K562 (cell line): ENCODE data around the gene FOXN3. TPM values are rescaled to one million over a fixed set of nuclear protein-coding genes. Genes with fewer than 3 reads are reported as not detected.

Experiments
- ATAC-seq: fragments of 200-7000 bp; cut with Tn5 transposase; 3 replicates; pipeline ENCODE4 v1.9.1; 2020; ENCODE audit warnings: moderate library complexity
- BruUV-seq: library from RNA; stranded (reverse); fragments of 400-500 nt; replicated peaks from 2 replicates; lab custom pipeline; 2021; lab: Mats Ljungman, UMichigan
- CTCF ChIA-PET: fragments of 300-600 bp; formaldehyde crosslinking; extraction: SDS; loops from one replicate; lab custom pipeline; 2021; ENCODE audit warnings: low intra/inter-chr PET ratio; lab: Yijun Ruan, JAX
- POLR2A ChIA-PET: fragments of 300-600, 350-650 bp; sonication (Branson Sonifier 250); formaldehyde crosslinking; extraction: SDS; loops from one replicate; lab custom pipeline; 2021; ENCODE audit warnings: antibody characterized with exemption, inconsistent platforms; lab: Yijun Ruan, JAX
- DNase-seq, 4 experiments: peaks; one replicate each; pipeline versions ENCODE4 v3.0.0 to v3.0.0-alpha.2; 2011 to 2018; ENCODE audit warnings: low spot score in 3 of 4, mixed read lengths in 3 of 4; ENCODE audit errors: extremely low read depth in 1 of 4
- FAIRE-seq: peaks from 2 replicates; lab custom pipeline; 2011; peaks lifted over from hg19 to GRCh38; lab: Jason Lieb, UNC
- H2AFZ ChIP-seq: 2 replicates; pipeline ENCODE4 v1.6.0; 2011; ENCODE audit warnings: low read depth, low read length, control low read depth, inconsistent platforms
- H3K27ac ChIP-seq: fragments of 200-600 bp; 3 replicates; pipeline ENCODE4 v1.8.0; 2011; ENCODE audit warnings: low read depth, mild to moderate bottlenecking, control low read depth, inconsistent platforms, low read length, moderate library complexity, mixed read lengths; ENCODE audit errors: extremely low read depth
- H3K27me3 ChIP-seq, 2 experiments: fragments of 300-600 bp in 1 of 2; 2 replicates in 1 of 2; 3 replicates in 1 of 2; pipeline versions ENCODE4 v1.6.0 to v1.8.0; 2011; ENCODE audit warnings: inconsistent platforms in 2 of 2, low read length in 2 of 2, mild to moderate bottlenecking in 1 of 2, mixed read lengths in 1 of 2, moderate library complexity in 1 of 2; ENCODE audit not compliant: control insufficient read depth in 2 of 2, insufficient read depth in 2 of 2
- H3K36me3 ChIP-seq: fragments of 300-600 bp; 3 replicates; pipeline ENCODE4 v1.8.0; 2011; ENCODE audit warnings: mild to moderate bottlenecking, low read length, inconsistent platforms; ENCODE audit not compliant: control insufficient read depth, insufficient read depth
- H3K4me1 ChIP-seq, 2 experiments: fragments of 200-600 bp in 1 of 2; replicated peaks in 1 of 2; 2 replicates in 1 of 2; 3 replicates in 1 of 2; pipeline versions ENCODE4 v1.5.1 to v1.8.0; 2011; ENCODE audit warnings: inconsistent platforms in 2 of 2, low read length in 2 of 2, mild to moderate bottlenecking in 1 of 2, mixed read lengths in 1 of 2, moderate library complexity in 1 of 2; ENCODE audit not compliant: control insufficient read depth in 2 of 2, insufficient read depth in 2 of 2
- H3K4me2 ChIP-seq: 2 replicates; pipeline ENCODE4 v1.6.1; 2011; ENCODE audit warnings: low read length, control low read depth, inconsistent platforms, mixed read lengths; ENCODE audit not compliant: insufficient read depth
- H3K4me3 ChIP-seq: fragments of 200-600 bp; sonication (generic), shearing (Covaris generic); 2 replicates; pipeline ENCODE4 v1.5.1; 2016; ENCODE audit warnings: control low read depth, inconsistent platforms
- H3K79me2 ChIP-seq: fragments of 200-600 bp; 3 replicates; pipeline ENCODE4 v1.8.0; 2011; ENCODE audit warnings: low read length, inconsistent platforms; ENCODE audit not compliant: control insufficient read depth, insufficient read depth
- H3K9ac ChIP-seq, 2 experiments: 2 replicates each; pipeline versions ENCODE4 v1.6.0 to v1.6.1; 2011; ENCODE audit warnings: low read depth in 2 of 2, low read length in 2 of 2, control low read depth in 1 of 2, inconsistent platforms in 1 of 2, mild to moderate bottlenecking in 1 of 2, mixed read lengths in 1 of 2; ENCODE audit not compliant: insufficient read depth in 1 of 2
- H3K9me1 ChIP-seq: one replicate; pipeline ENCODE4 v1.6.0; 2011; ENCODE audit warnings: inconsistent platforms, mild to moderate bottlenecking, low read length, moderate library complexity; ENCODE audit not compliant: control insufficient read depth, insufficient read depth
- H3K9me3 ChIP-seq: replicated peaks from 2 replicates; pipeline ENCODE4 v1.5.1; 2011; ENCODE audit warnings: low read depth, low read length, inconsistent platforms; ENCODE audit not compliant: control insufficient read depth, insufficient read depth
- H4K20me1 ChIP-seq: replicated peaks from 2 replicates; pipeline ENCODE4 v1.6.1; 2011; ENCODE audit warnings: low read length, inconsistent platforms, mixed read lengths; ENCODE audit not compliant: control insufficient read depth, insufficient read depth
- KDM1A ChIP-seq, 2 experiments: fragments of 450-650 bp; IDR thresholded peaks; 2 replicates each; pipeline ENCODE4 v1.6.1; 2016; ENCODE audit warnings: mild to moderate bottlenecking in 2 of 2
- MEF2D ChIP-seq: conservative IDR thresholded peaks from 2 replicates; pipeline ENCODE4 v1.6.1; 2016; ENCODE audit warnings: low read depth, missing genetic modification characterization, missing compliant biosample characterization
- NR0B1 ChIP-seq: fragments of 450-650 bp; IDR thresholded peaks from one replicate; pipeline ENCODE4 v1.6.1; 2018; ENCODE audit warnings: mild to moderate bottlenecking, moderate library complexity; ENCODE audit not compliant: partially characterized antibody
- TEAD2 ChIP-seq: fragments of 450-650 bp; IDR thresholded peaks from 2 replicates; pipeline ENCODE4 v1.6.1; 2016; ENCODE audit warnings: missing genetic modification characterization, control low read depth, missing compliant biosample characterization
- TGIF2 ChIP-seq: sonication (generic); formaldehyde crosslinking; IDR thresholded peaks from 2 replicates; pipeline ENCODE4 v1.8.1; 2022; ENCODE audit warnings: mild to moderate bottlenecking, missing genetic modification reagents, moderate library complexity
- ZNF133 ChIP-seq: fragments of 250-450 bp; sonication (Bioruptor Pico); IDR thresholded peaks from 2 replicates; pipeline ENCODE4 v1.4.0; 2020; ENCODE audit warnings: mild to moderate bottlenecking
- WGBS: fragments of 100-300 bp; shearing (Covaris generic); methylation state at CpG from one replicate; pipeline ENCODE4 v1.1.6; 2016; ENCODE audit warnings: low coverage, mixed read lengths; ENCODE audit not compliant: insufficient coverage; ENCODE audit errors: missing lambda C conversion rate; 5-methylcytosine and 5-hydroxymethylcytosine counted together
- in situ Hi-C: fragments of 300-500 bp; cut with MboI; formaldehyde crosslinking; loops from 4 replicates; pipeline ENCODE4 v1.15.0; 2018; ENCODE audit warnings: inconsistent platforms, mixed read lengths
- intact Hi-C: fragments of 100-400 bp; cut with micrococcal nuclease; formaldehyde crosslinking; loops from 2 replicates; pipeline ENCODE4 v1.14.2; 2022
- polyA plus RNA-seq, 8 experiments: library from polyadenylated mRNA; depleted of rRNA in 4 of 8; stranded (reverse) in 5 of 8; unstranded in 3 of 8; fragments of >200 nt; fragmentation: Nextera tagmentation in 2 of 8; fragmentation: Illumina TruSeq in 1 of 8; extraction: Ambion mirVana in 2 of 8; extraction: Trizol in 1 of 8; gene quantifications; 2 replicates each; pipeline versions ENCODE4 v1.2.1 to v1.2.3, GENCODE V29; 2011 to 2014; ENCODE audit warnings: inconsistent platforms in 1 of 8, missing spikeins in 1 of 8
- total RNA-seq, 7 experiments: library from RNA; depleted of rRNA in 6 of 7; stranded (reverse); fragments of >200 nt in 6 of 7; fragmentation: Illumina TruSeq in 2 of 7; extraction: Trizol in 2 of 7; gene quantifications; 2 replicates each; pipeline versions ENCODE4 v1.2.1 to v1.2.3, GENCODE V29; 2011 to 2021; ENCODE audit warnings: low replicate concordance in 1 of 7
- TF ChIP-seq, protein P1 (sequence below): fragments of 450-650 bp; IDR thresholded peaks from 2 replicates; pipeline ENCODE4 v1.6.1; 2017; ENCODE audit warnings: mild to moderate bottlenecking, moderate library complexity
- TF ChIP-seq, protein P2 (sequence below): fragments of 200-800 bp; sonication (Bioruptor generic); IDR thresholded peaks from 2 replicates; pipeline ENCODE4 v1.6.1; 2016; ENCODE audit warnings: missing genetic modification characterization, missing compliant biosample characterization

Gene FOXN3
- total and polyA plus RNA-seq, 9 of the 15 experiments (the other 6 are each of a cell fraction or from before 2014, with no cell fraction given): 0.07 to 1.3 (median 0.40) TPM

DNA sequence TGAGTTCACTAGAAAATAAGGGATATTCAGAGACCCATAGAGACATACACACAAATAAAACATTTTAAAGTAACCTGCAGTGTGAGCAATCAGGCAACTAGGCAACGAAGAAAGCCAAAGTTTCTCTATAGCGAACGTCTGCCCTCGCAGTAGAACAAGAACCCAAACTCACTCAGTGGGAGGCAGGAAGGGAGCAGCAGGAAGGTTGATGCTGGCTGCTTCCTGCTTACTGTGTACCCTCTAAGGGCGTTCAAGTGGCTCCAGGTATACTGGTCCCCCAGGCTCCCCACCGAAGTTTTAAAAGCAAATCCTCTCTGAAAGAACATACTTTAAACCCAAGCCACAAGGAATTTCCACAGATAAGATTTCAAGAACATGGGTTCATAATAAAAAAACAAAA lies 249.3 kb downstream of the FOXN3 start:
- Histone ChIP-seq H3K27ac (no peak overlapping the region), H2AFZ (no peak overlapping the region), H3K4me1 (peaks cover 24 to 33% of the 10 kb centered on the region in 2 experiments), H3K9ac (no peak overlapping the region), H3K36me3 (no peaks in the 10 kb centered on the region), H3K4me2 (no peak overlapping the region), H3K9me3 (no peaks in the 10 kb centered on the region; the same call in 1 of the 2 replicates), H4K20me1 (no peaks in the 10 kb centered on the region), H3K79me2 (no peaks in the 10 kb centered on the region), H3K4me3 (no peak overlapping the region), H3K27me3 (no peaks in the 10 kb centered on the region), H3K9me1 (no peaks in the 10 kb centered on the region)
- ChIA-PET CTCF (no interaction called here), POLR2A (interaction anchor here (0.5 kb wide), 1 partner anchor 16 kb away, joined by 3 read pairs; no protein-coding TSS in a partner anchor)
- DNase-seq (no peak), FAIRE-seq (no peak), ATAC-seq (no peak)
- intact Hi-C loops: no loop called here
- 74% methylated on average over 6 of the region's 6 CpGs for WGBS
- BruUV-seq: no TSS peak
- in situ Hi-C loops: no loop called here
- TF ChIP-seq, protein P1, sequence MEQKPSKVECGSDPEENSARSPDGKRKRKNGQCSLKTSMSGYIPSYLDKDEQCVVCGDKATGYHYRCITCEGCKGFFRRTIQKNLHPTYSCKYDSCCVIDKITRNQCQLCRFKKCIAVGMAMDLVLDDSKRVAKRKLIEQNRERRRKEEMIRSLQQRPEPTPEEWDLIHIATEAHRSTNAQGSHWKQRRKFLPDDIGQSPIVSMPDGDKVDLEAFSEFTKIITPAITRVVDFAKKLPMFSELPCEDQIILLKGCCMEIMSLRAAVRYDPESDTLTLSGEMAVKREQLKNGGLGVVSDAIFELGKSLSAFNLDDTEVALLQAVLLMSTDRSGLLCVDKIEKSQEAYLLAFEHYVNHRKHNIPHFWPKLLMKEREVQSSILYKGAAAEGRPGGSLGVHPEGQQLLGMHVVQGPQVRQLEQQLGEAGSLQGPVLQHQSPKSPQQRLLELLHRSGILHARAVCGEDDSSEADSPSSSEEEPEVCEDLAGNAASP: no peak
- no peak for TF ChIP-seq MEF2D (tag)
- TF ChIP-seq, protein P2, sequence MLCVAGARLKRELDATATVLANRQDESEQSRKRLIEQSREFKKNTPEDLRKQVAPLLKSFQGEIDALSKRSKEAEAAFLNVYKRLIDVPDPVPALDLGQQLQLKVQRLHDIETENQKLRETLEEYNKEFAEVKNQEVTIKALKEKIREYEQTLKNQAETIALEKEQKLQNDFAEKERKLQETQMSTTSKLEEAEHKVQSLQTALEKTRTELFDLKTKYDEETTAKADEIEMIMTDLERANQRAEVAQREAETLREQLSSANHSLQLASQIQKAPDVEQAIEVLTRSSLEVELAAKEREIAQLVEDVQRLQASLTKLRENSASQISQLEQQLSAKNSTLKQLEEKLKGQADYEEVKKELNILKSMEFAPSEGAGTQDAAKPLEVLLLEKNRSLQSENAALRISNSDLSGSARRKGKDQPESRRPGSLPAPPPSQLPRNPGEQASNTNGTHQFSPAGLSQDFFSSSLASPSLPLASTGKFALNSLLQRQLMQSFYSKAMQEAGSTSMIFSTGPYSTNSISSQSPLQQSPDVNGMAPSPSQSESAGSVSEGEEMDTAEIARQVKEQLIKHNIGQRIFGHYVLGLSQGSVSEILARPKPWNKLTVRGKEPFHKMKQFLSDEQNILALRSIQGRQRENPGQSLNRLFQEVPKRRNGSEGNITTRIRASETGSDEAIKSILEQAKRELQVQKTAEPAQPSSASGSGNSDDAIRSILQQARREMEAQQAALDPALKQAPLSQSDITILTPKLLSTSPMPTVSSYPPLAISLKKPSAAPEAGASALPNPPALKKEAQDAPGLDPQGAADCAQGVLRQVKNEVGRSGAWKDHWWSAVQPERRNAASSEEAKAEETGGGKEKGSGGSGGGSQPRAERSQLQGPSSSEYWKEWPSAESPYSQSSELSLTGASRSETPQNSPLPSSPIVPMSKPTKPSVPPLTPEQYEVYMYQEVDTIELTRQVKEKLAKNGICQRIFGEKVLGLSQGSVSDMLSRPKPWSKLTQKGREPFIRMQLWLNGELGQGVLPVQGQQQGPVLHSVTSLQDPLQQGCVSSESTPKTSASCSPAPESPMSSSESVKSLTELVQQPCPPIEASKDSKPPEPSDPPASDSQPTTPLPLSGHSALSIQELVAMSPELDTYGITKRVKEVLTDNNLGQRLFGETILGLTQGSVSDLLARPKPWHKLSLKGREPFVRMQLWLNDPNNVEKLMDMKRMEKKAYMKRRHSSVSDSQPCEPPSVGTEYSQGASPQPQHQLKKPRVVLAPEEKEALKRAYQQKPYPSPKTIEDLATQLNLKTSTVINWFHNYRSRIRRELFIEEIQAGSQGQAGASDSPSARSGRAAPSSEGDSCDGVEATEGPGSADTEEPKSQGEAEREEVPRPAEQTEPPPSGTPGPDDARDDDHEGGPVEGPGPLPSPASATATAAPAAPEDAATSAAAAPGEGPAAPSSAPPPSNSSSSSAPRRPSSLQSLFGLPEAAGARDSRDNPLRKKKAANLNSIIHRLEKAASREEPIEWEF: no peak
- no peak for TF ChIP-seq ZNF133 (CRISPR knock-in tag)
- TF ChIP-seq TGIF2 (CRISPR knock-in tag): no peak
- TF ChIP-seq TEAD2 (tag): no peak
- TF ChIP-seq KDM1A (IDR thresholded peaks at IDR 0.05): no peak
- TF ChIP-seq NR0B1: no peak
